ENCODE results near the gene MYRIP. TPM values are rescaled to one million over a fixed set of nuclear protein-coding genes. Genes with fewer than 3 reads are reported as not detected.

Gene MYRIP
- total RNA-seq, 2 donors from 2014 or later: not detected

- Mint-ChIP-seq H3K27ac (no peak overlapping the region), H3K27me3 (no peaks in the 10 kb centered on the region), H3K4me1 (no peaks in the 10 kb centered on the region), H3K9me3 (no peaks in the 10 kb centered on the region), H3K4me3 (no peak overlapping the region), H3K36me3 (ENCODE audit: low read depth) (no peaks in the 10 kb centered on the region)
- no peak for ATAC-seq (replicated peaks)
Observed at GRCh38 chr3:40201770-40202169, 392.4 kb downstream of the MYRIP start.

GRCh38 chr3:40206522-40206921 lies 397.1 kb downstream of the MYRIP start:
- ATAC-seq (replicated peaks): no peak
- Mint-ChIP-seq H3K9me3 (no peaks in the 10 kb centered on the region), H3K36me3 (ENCODE audit: low read depth) (no peaks in the 10 kb centered on the region), H3K4me1 (no peaks in the 10 kb centered on the region), H3K27me3 (no peaks in the 10 kb centered on the region), H3K4me3 (no peak overlapping the region), H3K27ac (no peak overlapping the region)

- H3K4me1 Mint-ChIP-seq: no peaks in the 10 kb centered on the region
- no peaks in the 10 kb centered on the region for H3K9me3 Mint-ChIP-seq
- H3K27ac Mint-ChIP-seq: no peak overlapping the region
- ATAC-seq (replicated peaks): no peak
- H3K4me3 Mint-ChIP-seq: no peak overlapping the region
- H3K27me3 Mint-ChIP-seq: no peaks in the 10 kb centered on the region
- no peaks in the 10 kb centered on the region for H3K36me3 Mint-ChIP-seq (ENCODE audit: low read depth)
Observed at GRCh38 chr3:40207796-40208195, 398.4 kb downstream of the MYRIP start.

GRCh38 chr3:40208251-40208650 lies 398.8 kb downstream of the MYRIP start:
- Mint-ChIP-seq H3K4me1 (no peaks in the 10 kb centered on the region), H3K27ac (no peak overlapping the region), H3K9me3 (no peaks in the 10 kb centered on the region), H3K36me3 (ENCODE audit: low read depth) (no peaks in the 10 kb centered on the region), H3K4me3 (no peak overlapping the region), H3K27me3 (no peaks in the 10 kb centered on the region)
- ATAC-seq (replicated peaks): no peak

- Mint-ChIP-seq H3K36me3 (ENCODE audit: low read depth) (no peaks in the 10 kb centered on the region), H3K4me3 (no peak overlapping the region), H3K9me3 (no peaks in the 10 kb centered on the region), H3K27ac (no peak overlapping the region), H3K4me1 (no peaks in the 10 kb centered on the region), H3K27me3 (no peaks in the 10 kb centered on the region)
- no peak for ATAC-seq (replicated peaks)
Observed at GRCh38 chr3:40211579-40211978, 402.2 kb downstream of the MYRIP start.

GRCh38 chr3:40213556-40213955 lies 404.1 kb downstream of the MYRIP start:
- H3K9me3 Mint-ChIP-seq: no peaks in the 10 kb centered on the region
- no peaks in the 10 kb centered on the region for H3K27me3 Mint-ChIP-seq
- no peak overlapping the region for H3K27ac Mint-ChIP-seq
- ATAC-seq (replicated peaks): no peak
- no peak overlapping the region for H3K4me3 Mint-ChIP-seq
- no peaks in the 10 kb centered on the region for H3K4me1 Mint-ChIP-seq
- H3K36me3 Mint-ChIP-seq (ENCODE audit: low read depth): no peaks in the 10 kb centered on the region

GRCh38 chr3:40215015-40215414 lies 405.6 kb downstream of the MYRIP start:
- Mint-ChIP-seq H3K27me3 (no peaks in the 10 kb centered on the region), H3K4me3 (no peak overlapping the region), H3K27ac (no peak overlapping the region), H3K9me3 (no peaks in the 10 kb centered on the region), H3K36me3 (ENCODE audit: low read depth) (no peaks in the 10 kb centered on the region), H3K4me1 (no peaks in the 10 kb centered on the region)
- no peak for ATAC-seq (replicated peaks)

- Mint-ChIP-seq H3K27me3 (no peaks in the 10 kb centered on the region), H3K36me3 (ENCODE audit: low read depth) (no peaks in the 10 kb centered on the region), H3K27ac (no peak overlapping the region), H3K4me3 (no peak overlapping the region), H3K4me1 (no peaks in the 10 kb centered on the region), H3K9me3 (no peaks in the 10 kb centered on the region)
- no peak for ATAC-seq (replicated peaks)
Observed at GRCh38 chr3:40216471-40216870, 407.1 kb downstream of the MYRIP start.

- Mint-ChIP-seq H3K4me3 (no peak overlapping the region), H3K9me3 (no peaks in the 10 kb centered on the region), H3K27me3 (no peaks in the 10 kb centered on the region), H3K4me1 (no peaks in the 10 kb centered on the region), H3K27ac (no peak overlapping the region), H3K36me3 (ENCODE audit: low read depth) (no peaks in the 10 kb centered on the region)
- ATAC-seq (replicated peaks): no peak
Observed at GRCh38 chr3:40223856-40224255, 414.4 kb downstream of the MYRIP start.

GRCh38 chr3:40224796-40225515 lies 415.5 kb downstream of the MYRIP start:
- no peak overlapping the region for H3K4me3 Mint-ChIP-seq
- H3K27me3 Mint-ChIP-seq: no peaks in the 10 kb centered on the region
- no peaks in the 10 kb centered on the region for H3K9me3 Mint-ChIP-seq
- no peak for ATAC-seq (replicated peaks)
- H3K27ac Mint-ChIP-seq: no peak overlapping the region
- no peaks in the 10 kb centered on the region for H3K36me3 Mint-ChIP-seq (ENCODE audit: low read depth)
- H3K4me1 Mint-ChIP-seq: no peaks in the 10 kb centered on the region

GRCh38 chr3:40226636-40227035 lies 417.2 kb downstream of the MYRIP start:
- Mint-ChIP-seq H3K27me3 (no peaks in the 10 kb centered on the region), H3K27ac (no peak overlapping the region), H3K9me3 (no peaks in the 10 kb centered on the region), H3K36me3 (ENCODE audit: low read depth) (no peaks in the 10 kb centered on the region), H3K4me1 (no peaks in the 10 kb centered on the region), H3K4me3 (no peak overlapping the region)
- ATAC-seq (replicated peaks): no peak

GRCh38 chr3:40228792-40229350 lies 419.5 kb downstream of the MYRIP start:
- Mint-ChIP-seq H3K4me3 (no peak overlapping the region), H3K36me3 (ENCODE audit: low read depth) (no peaks in the 10 kb centered on the region), H3K4me1 (no peaks in the 10 kb centered on the region), H3K27ac (no peak overlapping the region), H3K9me3 (no peaks in the 10 kb centered on the region), H3K27me3 (no peaks in the 10 kb centered on the region)
- ATAC-seq (replicated peaks): no peak

GRCh38 chr3:40229386-40229785 lies 420.0 kb downstream of the MYRIP start:
- no peak overlapping the region for H3K27ac Mint-ChIP-seq
- no peaks in the 10 kb centered on the region for H3K27me3 Mint-ChIP-seq
- ATAC-seq (replicated peaks): no peak
- H3K4me3 Mint-ChIP-seq: no peak overlapping the region
- H3K9me3 Mint-ChIP-seq: no peaks in the 10 kb centered on the region
- no peaks in the 10 kb centered on the region for H3K36me3 Mint-ChIP-seq (ENCODE audit: low read depth)
- H3K4me1 Mint-ChIP-seq: no peaks in the 10 kb centered on the region

GRCh38 chr3:40229963-40230362 lies 420.6 kb downstream of the MYRIP start:
- H3K27me3 Mint-ChIP-seq: no peaks in the 10 kb centered on the region
- H3K27ac Mint-ChIP-seq: no peak overlapping the region
- no peaks in the 10 kb centered on the region for H3K4me1 Mint-ChIP-seq
- no peak for ATAC-seq (replicated peaks)
- no peaks in the 10 kb centered on the region for H3K36me3 Mint-ChIP-seq (ENCODE audit: low read depth)
- no peak overlapping the region for H3K4me3 Mint-ChIP-seq
- no peaks in the 10 kb centered on the region for H3K9me3 Mint-ChIP-seq

GRCh38 chr3:40230382-40230781 lies 421.0 kb downstream of the MYRIP start:
- no peaks in the 10 kb centered on the region for H3K36me3 Mint-ChIP-seq (ENCODE audit: low read depth)
- no peak overlapping the region for H3K4me3 Mint-ChIP-seq
- no peak overlapping the region for H3K27ac Mint-ChIP-seq
- no peak for ATAC-seq (replicated peaks)
- no peaks in the 10 kb centered on the region for H3K4me1 Mint-ChIP-seq
- no peaks in the 10 kb centered on the region for H3K9me3 Mint-ChIP-seq
- no peaks in the 10 kb centered on the region for H3K27me3 Mint-ChIP-seq

Data from activated T-helper 17 cell treated with anti-CD3 and anti-CD28 coated beads, Interleukin-2, amount 50 U/mL, for 72 hours (primary cell).